BLaER1 treated with 17β-estradiol and CSF1 and Interleukin-3, amounts not matched to agents 10 nM and 100 nM (cell line): Measurements from ENCODE around the gene CLDND2.

Experiments used
- H3K27ac ChIP-seq, 11 experiments: shearing (Covaris generic); formaldehyde crosslinking; 2 replicates each; pipeline ENCODE4 v1.8.1; 2022
- H3K27me3 ChIP-seq, 11 experiments: shearing (Covaris generic); formaldehyde crosslinking; 2 replicates each; pipeline ENCODE4 v1.8.1; 2022
- H3K36me3 ChIP-seq, 11 experiments: shearing (Covaris generic); formaldehyde crosslinking; 2 replicates each; pipeline ENCODE4 v1.8.1; 2022
- H3K4me1 ChIP-seq, 10 experiments: shearing (Covaris generic); formaldehyde crosslinking; 2 replicates each; pipeline ENCODE4 v1.8.1; 2022
- H3K4me2 ChIP-seq, 11 experiments: shearing (Covaris generic); formaldehyde crosslinking; 2 replicates each; pipeline ENCODE4 v1.8.1; 2022
- H3K4me3 ChIP-seq, 10 experiments: shearing (Covaris generic); formaldehyde crosslinking; 2 replicates each; pipeline ENCODE4 v1.8.1; 2022
- H3K9ac ChIP-seq, 11 experiments: shearing (Covaris generic); formaldehyde crosslinking; 2 replicates each; pipeline ENCODE4 v1.8.1; 2022
- H3K9me3 ChIP-seq, 11 experiments: shearing (Covaris generic); formaldehyde crosslinking; replicated peaks in 1 of 11; 2 replicates each; pipeline ENCODE4 v1.8.1; 2022
- H4K20me1 ChIP-seq, 11 experiments: shearing (Covaris generic); formaldehyde crosslinking; 2 replicates each; pipeline ENCODE4 v1.8.1; 2022
- Cebpa-rat ChIP-seq, 11 experiments: shearing (Covaris generic); IDR thresholded peaks; 2 replicates each; pipeline ENCODE4 v1.8.1; 2022

The CLDND2 gene

DNA sequence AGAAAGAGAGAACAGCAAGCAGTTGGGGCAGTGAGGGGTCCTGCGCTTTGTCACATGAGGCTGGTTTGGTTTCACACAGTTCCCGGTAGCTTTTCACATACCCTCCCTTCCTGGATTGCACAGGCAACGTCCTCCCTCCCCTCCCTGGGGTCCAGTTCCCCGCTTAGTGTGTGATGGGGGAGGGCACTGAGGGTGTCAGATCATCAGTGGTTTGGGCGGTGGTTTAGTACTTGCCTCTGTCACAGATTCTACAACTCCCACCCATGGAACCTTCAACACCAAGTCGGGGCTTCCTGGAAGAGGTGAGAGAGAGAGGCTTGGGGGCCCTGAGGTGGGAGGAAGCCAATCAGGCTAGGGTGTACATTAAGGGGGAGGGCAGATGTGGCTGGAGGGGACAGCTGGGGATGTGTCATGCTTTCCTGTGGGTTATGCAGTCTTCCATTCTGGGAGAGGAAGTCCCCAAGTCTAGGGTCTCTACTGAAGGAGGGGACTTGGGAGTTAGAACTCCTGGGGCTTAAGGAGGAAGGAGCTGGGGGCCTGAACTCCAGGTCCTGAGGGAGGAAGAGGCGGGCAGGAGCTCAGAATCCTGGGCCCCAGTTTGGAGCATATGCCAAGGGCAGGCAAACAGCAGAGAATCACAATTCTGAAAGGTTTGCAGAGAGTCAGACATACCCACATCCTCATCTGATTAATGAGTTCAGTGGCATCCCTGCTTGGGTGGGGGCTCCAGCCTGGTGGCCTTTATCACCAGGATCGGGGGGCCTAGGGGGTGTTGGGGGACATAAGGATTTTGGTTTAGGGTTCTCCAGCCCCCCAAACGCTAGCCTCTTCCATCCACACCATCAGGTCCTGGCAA is 4.1 kb upstream of the CLDND2 start, which contains the start of gene NKG7:
TSS of gene NKG7 (minus strand) at position 6 of the 856 bp plus-strand sequence. CDS start 119 bp downstream, outside the sequence.
- TF ChIP-seq Cebpa-rat (IDR thresholded peaks at IDR 0.05), result peak in 8 of 11 experiments; percentile 47 to 96 (median 73); a peak in 10 of 22 replicates
- Histone ChIP-seq H3K9me3 (0 out of 22 replicates have a peak, but pooled peaks cover 0 to 5% (median 0%) of the 10 kb centered on the region in 11 experiments), H3K4me2 (peak within 1 kb of the TSS; percentile 78 to 100 (median 99)), H3K4me3 (peak within 1 kb of the TSS; percentile 16 to 87 (median 66); a peak in 19 of 20 replicates), H3K9ac (peak within 1 kb of the TSS; percentile 67 to 96 (median 93)), H3K27ac (peak within 1 kb of the TSS; percentile 39 to 100 (median 98); a peak in 21 of 22 replicates), H3K36me3 (0 out of 22 replicates have a peak, but pooled peaks cover 0 to 5% (median 0%) of the 10 kb centered on the region in 11 experiments), H3K27me3 (no peaks in the 10 kb centered on the region), H3K4me1 (peaks cover 83 to 96% (median 93%) of the 10 kb centered on the region in 10 experiments), H4K20me1 (no peaks in the 10 kb centered on the region)

GRCh38 chr19:51372021-51372648 is 3.3 kb upstream of the CLDND2 start:
- Histone ChIP-seq H4K20me1 (no peaks in the 10 kb centered on the region), H3K4me1 (peaks cover 83 to 91% (median 88%) of the 10 kb centered on the region in 10 experiments), H3K36me3 (0 out of 22 replicates have a peak, but pooled peaks cover 0 to 5% (median 0%) of the 10 kb centered on the region in 11 experiments), H3K27me3 (no peaks in the 10 kb centered on the region), H3K4me3 (peak overlapping the region; percentile 16 to 87 (median 66); a peak in 19 of 20 replicates), H3K9me3 (0 out of 22 replicates have a peak, but pooled peaks cover 0 to 5% (median 0%) of the 10 kb centered on the region in 11 experiments), H3K27ac (peak overlapping the region; percentile 39 to 100 (median 98); a peak in 21 of 22 replicates), H3K4me2 (peak overlapping the region; percentile 78 to 100 (median 99)), H3K9ac (peak overlapping the region; percentile 67 to 96 (median 93))
- no peak for TF ChIP-seq Cebpa-rat (IDR thresholded peaks at IDR 0.05)

- H3K9ac ChIP-seq, result peak overlapping the region; percentile 17 to 96 (median 93); a peak in 20 of 22 replicates
- peaks cover 78 to 82% (median 80%) of the 10 kb centered on the region in 10 experiments for H3K4me1 ChIP-seq
Observed at GRCh38 chr19:51371186-51371690, 2.4 kb upstream of the CLDND2 start.

DNA sequence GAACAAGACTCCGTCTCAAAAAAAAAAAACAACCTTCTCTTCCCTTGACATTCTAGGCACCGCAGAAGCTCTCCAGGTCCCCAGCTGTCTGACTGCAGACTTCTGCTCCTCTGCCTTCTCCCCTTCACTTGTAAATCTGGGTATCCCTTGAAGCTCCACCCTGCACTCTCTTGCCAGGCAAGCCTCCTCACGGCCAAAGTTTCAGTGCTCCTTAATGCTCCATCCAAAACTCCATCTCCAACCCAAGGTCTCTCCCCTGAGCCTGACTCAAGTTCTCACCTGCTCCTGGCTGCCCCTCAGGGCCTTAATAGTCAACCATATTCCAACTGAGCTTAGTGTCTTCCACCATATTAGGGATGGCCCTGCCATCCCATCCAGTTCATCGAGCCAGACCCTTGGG is 1.4 kb upstream of the CLDND2 start:
- Histone ChIP-seq H3K9ac (peak overlapping the region; percentile 17 to 96 (median 93); a peak in 15 of 22 replicates), H3K4me3 (peak overlapping the region in 7 of 10 experiments; percentile 41 to 87 (median 72); a peak in 12 of 20 replicates), H3K36me3 (0 out of 22 replicates have a peak, but pooled peaks cover 0 to 5% (median 0%) of the 10 kb centered on the region in 11 experiments), H4K20me1 (no peaks in the 10 kb centered on the region), H3K4me2 (peak overlapping the region; percentile 78 to 100 (median 99)), H3K27ac (peak overlapping the region in 10 of 11 experiments; percentile 36 to 100 (median 98); a peak in 17 of 22 replicates), H3K9me3 (0 out of 22 replicates have a peak, but pooled peaks cover 0 to 5% (median 0%) of the 10 kb centered on the region in 11 experiments), H3K27me3 (no peaks in the 10 kb centered on the region), H3K4me1 (peaks cover 70 to 78% (median 75%) of the 10 kb centered on the region in 10 experiments)
- TF ChIP-seq Cebpa-rat (IDR thresholded peaks at IDR 0.05), result no peak

More at GRCh38 chr19:51371186-51371690, 2.4 kb upstream of the CLDND2 start:
- no peaks in the 10 kb centered on the region for H3K27me3 ChIP-seq
- H3K4me2 ChIP-seq, result peak overlapping the region; percentile 78 to 100 (median 99)
- peak overlapping the region in 9 of 10 experiments; percentile 41 to 87 (median 67); a peak in 19 of 20 replicates for H3K4me3 ChIP-seq
- TF ChIP-seq Cebpa-rat (IDR thresholded peaks at IDR 0.05), result no peak
- 0 out of 22 replicates have a peak, but pooled peaks cover 0 to 5% (median 0%) of the 10 kb centered on the region in 11 experiments for H3K9me3 ChIP-seq
- peak overlapping the region in 10 of 11 experiments; percentile 76 to 100 (median 98); a peak in 19 of 22 replicates for H3K27ac ChIP-seq
- H4K20me1 ChIP-seq, result no peaks in the 10 kb centered on the region
- H3K36me3 ChIP-seq, result 0 out of 22 replicates have a peak, but pooled peaks cover 0 to 5% (median 0%) of the 10 kb centered on the region in 11 experiments

DNA sequence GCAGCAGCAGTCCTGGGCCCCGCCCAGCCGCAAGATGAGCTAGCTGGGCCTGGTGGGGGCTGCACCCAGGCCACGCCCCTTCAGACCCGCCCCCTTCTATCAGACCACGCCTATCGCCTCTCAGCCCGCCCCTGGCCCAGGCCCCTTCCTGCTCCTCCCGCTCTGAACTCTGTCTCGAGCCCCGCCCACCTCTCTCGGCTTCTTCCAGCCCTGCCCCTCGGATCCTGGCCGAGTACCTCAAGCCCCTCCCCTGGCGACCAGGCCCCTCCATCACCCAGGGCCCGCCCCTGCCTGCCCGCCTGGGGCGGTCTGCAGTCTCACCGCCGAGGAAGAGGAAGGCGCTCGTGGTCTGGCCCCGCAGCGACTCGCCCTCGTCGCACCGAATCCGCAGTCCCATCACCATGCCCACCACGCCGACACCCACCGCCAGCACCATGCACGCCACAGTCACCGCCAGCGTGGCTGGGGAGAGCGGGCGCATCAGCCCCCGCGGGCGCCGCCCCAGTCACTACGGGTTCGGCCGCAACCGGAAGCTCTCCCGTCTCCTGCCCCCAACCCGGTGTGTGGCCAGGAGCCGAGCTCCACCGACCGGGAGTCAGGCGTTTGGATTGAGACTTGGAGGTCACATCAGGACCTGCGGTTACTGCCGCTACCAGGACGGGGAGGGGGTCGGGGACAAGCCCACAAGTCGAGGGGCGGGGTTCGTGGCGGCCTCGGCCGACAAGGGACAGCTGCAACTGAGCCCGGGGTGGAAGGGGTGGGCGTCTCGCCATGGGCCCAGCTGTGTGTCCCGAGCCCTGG is 1.0 kb downstream of the CLDND2 start:
- Histone ChIP-seq H3K4me1 (peaks cover 72 to 77% (median 74%) of the 10 kb centered on the region in 10 experiments), H3K36me3 (0 out of 22 replicates have a peak, but pooled peaks cover 0 to 5% (median 0%) of the 10 kb centered on the region in 11 experiments), H3K27ac (peak overlapping the region; percentile 65 to 99 (median 93); a peak in 21 of 22 replicates)

DNA sequence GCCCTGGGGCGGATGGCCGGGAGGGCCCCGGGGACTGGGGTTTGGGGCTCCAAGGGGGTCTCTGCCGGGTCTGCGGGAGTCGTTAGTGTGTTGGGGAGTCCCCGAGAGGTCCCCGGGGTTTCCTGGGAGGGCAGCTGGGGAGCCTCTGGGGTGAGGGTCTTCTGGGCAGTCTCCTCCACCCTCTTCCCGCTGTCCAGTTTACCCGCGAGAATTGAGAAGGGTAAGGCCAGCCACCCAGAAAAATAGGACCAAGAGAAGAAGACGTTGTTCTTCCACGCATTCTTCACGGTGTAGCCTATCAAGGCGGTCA is 1.6 kb downstream of the CLDND2 start:
- H3K4me3 ChIP-seq, result peak overlapping the region; percentile 67 to 87 (median 80)
- H3K27me3 ChIP-seq, result no peaks in the 10 kb centered on the region
- H4K20me1 ChIP-seq, result peaks cover 0 to 6% (median 0%) of the 10 kb centered on the region in 11 experiments; a peak in 3 of 22 replicates
- H3K4me2 ChIP-seq, result peak overlapping the region; percentile 89 to 100 (median 98)
- H3K9me3 ChIP-seq, result no peaks in the 10 kb centered on the region
- H3K27ac ChIP-seq, result peak overlapping the region; percentile 65 to 99 (median 93)
- TF ChIP-seq Cebpa-rat (IDR thresholded peaks at IDR 0.05), result no peak
- peak overlapping the region; percentile 78 to 97 (median 93) for H3K9ac ChIP-seq
- H3K4me1 ChIP-seq, result peaks cover 73 to 78% (median 75%) of the 10 kb centered on the region in 10 experiments
- 0 out of 22 replicates have a peak, but pooled peaks cover 0 to 5% (median 0%) of the 10 kb centered on the region in 11 experiments for H3K36me3 ChIP-seq

More for the DNA sequence above, 1.0 kb downstream of the CLDND2 start:
- peaks cover 0 to 4% (median 0%) of the 10 kb centered on the region in 11 experiments; a peak in 2 of 22 replicates for H4K20me1 ChIP-seq
- H3K27me3 ChIP-seq, result no peaks in the 10 kb centered on the region
- no peaks in the 10 kb centered on the region for H3K9me3 ChIP-seq
- H3K4me2 ChIP-seq, result peak overlapping the region; percentile 95 to 100 (median 99)
- H3K9ac ChIP-seq, result peak overlapping the region; percentile 78 to 97 (median 93)
- TF ChIP-seq Cebpa-rat (IDR thresholded peaks at IDR 0.05), result no peak
- H3K4me3 ChIP-seq, result peak overlapping the region; percentile 67 to 87 (median 80)

DNA sequence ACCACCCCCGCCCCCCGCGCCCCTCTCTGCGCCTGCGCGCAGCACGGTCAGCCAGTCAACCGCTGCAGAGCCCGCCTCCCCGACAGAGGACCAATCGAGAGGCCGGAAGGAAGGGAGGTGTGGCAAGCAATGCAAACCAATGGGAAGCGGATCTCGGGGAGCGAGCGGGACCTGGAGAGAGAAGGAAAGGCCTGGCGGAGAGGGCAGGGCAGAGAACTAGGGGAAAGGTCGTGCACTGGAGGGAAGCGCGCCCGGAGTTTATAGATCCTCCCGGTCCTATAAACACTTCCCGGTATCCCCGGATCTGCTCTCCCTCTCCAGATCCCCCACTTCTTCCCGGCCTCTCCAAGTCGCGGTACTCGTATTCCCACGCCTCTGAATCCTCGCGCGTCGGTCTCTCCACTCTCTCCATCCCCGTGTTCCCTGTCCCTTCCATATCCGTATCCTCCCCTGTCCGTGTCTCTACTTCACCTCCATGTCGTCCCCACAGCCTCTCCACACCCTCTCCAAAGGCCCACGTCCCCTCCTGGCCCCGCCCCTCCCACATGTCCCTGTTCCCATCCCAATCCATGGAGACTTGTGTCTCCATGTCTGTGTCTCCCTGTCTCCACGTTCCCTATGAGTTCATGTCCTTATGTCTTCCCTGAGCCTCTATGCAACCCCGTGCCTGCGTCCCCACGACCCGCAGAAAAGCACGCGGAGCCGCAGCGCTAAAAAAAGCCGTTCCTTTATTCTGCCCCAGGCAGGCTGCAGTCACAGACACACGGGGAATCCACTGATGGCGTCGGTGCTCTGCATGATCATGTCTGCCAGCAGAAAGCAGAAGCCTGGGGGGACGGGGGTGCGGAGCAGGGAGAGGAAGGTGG is 2.2 kb downstream of the CLDND2 start:
- Histone ChIP-seq H3K9ac (peak overlapping the region; percentile 86 to 97 (median 93)), H3K36me3 (0 out of 22 replicates have a peak, but pooled peaks cover 0 to 5% (median 0%) of the 10 kb centered on the region in 11 experiments), H3K4me1 (peaks cover 71 to 77% (median 75%) of the 10 kb centered on the region in 10 experiments), H3K9me3 (no peaks in the 10 kb centered on the region), H3K27ac (peak overlapping the region; percentile 65 to 99 (median 95)), H4K20me1 (peaks cover 0 to 6% (median 0%) of the 10 kb centered on the region in 11 experiments; a peak in 3 of 22 replicates), H3K4me2 (peak overlapping the region; percentile 89 to 100 (median 98)), H3K27me3 (no peaks in the 10 kb centered on the region), H3K4me3 (peak overlapping the region; percentile 67 to 87 (median 80))
- no peak for TF ChIP-seq Cebpa-rat (IDR thresholded peaks at IDR 0.05)
